Bone marrow (tissue), 2 donors: ENCODE measurements around the gene ATG4C.

Source experiments
- DNase-seq, 2 donors: peaks; one replicate each; lab custom pipeline; 2025; lab: John Stamatoyannopoulos, UW

The ATG4C gene

GRCh38 chr1:62840555-62840954 lies 56.6 kb downstream of the ATG4C start:
- no peak for DNase-seq

- DNase-seq: peak in 1 of 2 donors; percentile 41
Observed at GRCh38 chr1:62841587-62842169, 57.7 kb downstream of the ATG4C start.

GRCh38 chr1:62844030-62844429 lies 60.1 kb downstream of the ATG4C start:
- no peak for DNase-seq

GRCh38 chr1:62849031-62849430 lies 65.1 kb downstream of the ATG4C start:
- DNase-seq: no peak

GRCh38 chr1:62852253-62852652 lies 68.3 kb downstream of the ATG4C start:
- DNase-seq: no peak

- no peak for DNase-seq
Observed at GRCh38 chr1:62856960-62857359, 73.0 kb downstream of the ATG4C start.

GRCh38 chr1:62869217-62869754 lies 85.4 kb downstream of the ATG4C start:
- no peak for DNase-seq

- DNase-seq: no peak
Observed at GRCh38 chr1:62870148-62870547, 86.2 kb downstream of the ATG4C start.

- DNase-seq: no peak
Observed at GRCh38 chr1:62875676-62876075, 91.7 kb downstream of the ATG4C start.

- no peak for DNase-seq
Observed at GRCh38 chr1:62876535-62876934, 92.6 kb downstream of the ATG4C start.

- DNase-seq: no peak
Observed at GRCh38 chr1:62877579-62877978, 93.6 kb downstream of the ATG4C start.

- DNase-seq: no peak
Observed at GRCh38 chr1:62879962-62880361, 96.0 kb downstream of the ATG4C start.

- no peak for DNase-seq
Observed at GRCh38 chr1:62882201-62883104, 98.5 kb downstream of the ATG4C start.

GRCh38 chr1:62884156-62884740 lies 100.3 kb downstream of the ATG4C start:
- no peak for DNase-seq

- no peak for DNase-seq
Observed at GRCh38 chr1:62887799-62888507, 104.0 kb downstream of the ATG4C start.

GRCh38 chr1:62891956-62892562 lies 108.1 kb downstream of the ATG4C start:
- no peak for DNase-seq

GRCh38 chr1:62897788-62898187 lies 113.9 kb downstream of the ATG4C start:
- no peak for DNase-seq

GRCh38 chr1:62900566-62900965 lies 116.6 kb downstream of the ATG4C start:
- DNase-seq: no peak

- no peak for DNase-seq
Observed at GRCh38 chr1:62901650-62902049, 117.7 kb downstream of the ATG4C start.

GRCh38 chr1:62903522-62903921 lies 119.6 kb downstream of the ATG4C start:
- DNase-seq: no peak

- no peak for DNase-seq
Observed at GRCh38 chr1:62903982-62904855, 120.3 kb downstream of the ATG4C start.
